Measurements from ENCODE around the gene URI1.

The URI1 gene

DNA sequence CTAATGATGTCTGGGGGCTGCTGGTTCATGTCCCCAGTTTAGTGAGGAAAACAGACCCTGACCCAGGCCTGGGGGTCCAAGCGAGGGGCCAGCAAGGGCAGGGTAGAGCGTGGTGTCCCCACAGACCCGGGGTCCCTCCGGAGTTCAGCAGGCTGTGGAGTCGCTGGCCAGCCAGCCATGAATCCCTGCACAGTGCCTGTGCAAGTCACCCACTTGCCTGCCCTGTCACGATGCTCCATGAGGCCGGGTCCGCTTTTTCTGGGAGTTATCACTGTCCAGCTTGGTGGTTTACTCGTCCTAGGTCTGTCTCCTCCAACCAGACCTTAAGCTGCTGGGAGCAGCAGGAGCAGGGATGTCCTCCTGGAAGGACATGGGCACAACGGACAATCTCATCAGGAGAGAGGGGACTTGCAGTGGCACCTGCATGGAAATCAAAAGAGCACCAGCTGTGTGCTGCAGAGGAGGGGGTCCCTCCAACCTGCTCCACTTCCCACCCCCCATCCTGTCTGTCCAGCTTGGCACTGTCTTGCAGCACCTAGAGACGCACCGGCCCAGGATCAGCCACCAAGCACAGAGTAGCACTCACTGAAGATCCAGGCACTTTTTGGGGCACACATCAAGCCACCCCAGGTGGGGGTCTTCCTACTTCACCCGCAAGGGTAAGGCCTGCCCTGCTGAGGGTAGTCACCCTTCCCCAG lies 121.8 kb downstream of the URI1 start:
- H3K9me3 ChIP-seq (ENCODE audit: severe bottlenecking), result no peaks in the 10 kb centered on the region
- H3K36me3 ChIP-seq, result no peaks in the 10 kb centered on the region
- no peak overlapping the region for H3K4me3 ChIP-seq (ENCODE audit: low read depth, low read length)
- no peak overlapping the region for H3K27ac ChIP-seq
- no peak for DNase-seq
- H3K27me3 ChIP-seq (ENCODE audit: insufficient read depth, low read depth, severe bottlenecking), result no peaks in the 10 kb centered on the region
- TF ChIP-seq, protein P1, sequence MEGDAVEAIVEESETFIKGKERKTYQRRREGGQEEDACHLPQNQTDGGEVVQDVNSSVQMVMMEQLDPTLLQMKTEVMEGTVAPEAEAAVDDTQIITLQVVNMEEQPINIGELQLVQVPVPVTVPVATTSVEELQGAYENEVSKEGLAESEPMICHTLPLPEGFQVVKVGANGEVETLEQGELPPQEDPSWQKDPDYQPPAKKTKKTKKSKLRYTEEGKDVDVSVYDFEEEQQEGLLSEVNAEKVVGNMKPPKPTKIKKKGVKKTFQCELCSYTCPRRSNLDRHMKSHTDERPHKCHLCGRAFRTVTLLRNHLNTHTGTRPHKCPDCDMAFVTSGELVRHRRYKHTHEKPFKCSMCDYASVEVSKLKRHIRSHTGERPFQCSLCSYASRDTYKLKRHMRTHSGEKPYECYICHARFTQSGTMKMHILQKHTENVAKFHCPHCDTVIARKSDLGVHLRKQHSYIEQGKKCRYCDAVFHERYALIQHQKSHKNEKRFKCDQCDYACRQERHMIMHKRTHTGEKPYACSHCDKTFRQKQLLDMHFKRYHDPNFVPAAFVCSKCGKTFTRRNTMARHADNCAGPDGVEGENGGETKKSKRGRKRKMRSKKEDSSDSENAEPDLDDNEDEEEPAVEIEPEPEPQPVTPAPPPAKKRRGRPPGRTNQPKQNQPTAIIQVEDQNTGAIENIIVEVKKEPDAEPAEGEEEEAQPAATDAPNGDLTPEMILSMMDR (IDR thresholded peaks at IDR 0.05; ENCODE audit: low read depth, low read length), result no peak

DNA sequence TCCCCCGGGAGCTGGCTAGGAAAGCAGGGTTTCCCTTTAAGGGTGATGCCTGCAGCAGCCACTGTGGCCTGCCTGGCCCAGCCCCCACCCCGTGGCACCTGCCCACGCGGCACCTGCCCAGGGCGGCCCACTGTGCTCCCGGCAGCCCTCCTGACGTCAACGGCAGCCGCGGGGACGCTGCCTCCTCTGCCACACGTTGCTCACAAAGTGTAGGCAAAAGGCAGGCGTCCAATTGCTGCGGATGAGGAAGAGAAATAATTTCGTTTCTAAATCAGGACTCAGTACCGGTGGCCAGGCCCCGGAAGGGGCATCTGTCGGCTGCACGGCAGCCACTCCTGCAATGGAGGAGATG lies 122.3 kb downstream of the URI1 start:
- DNase-seq, result no peak
- Histone ChIP-seq H3K27ac (no peak overlapping the region), H3K9me3 (ENCODE audit: severe bottlenecking) (no peaks in the 10 kb centered on the region), H3K36me3 (no peaks in the 10 kb centered on the region), H3K27me3 (ENCODE audit: insufficient read depth, low read depth, severe bottlenecking) (no peaks in the 10 kb centered on the region), H3K4me3 (ENCODE audit: low read depth, low read length) (no peak overlapping the region)
- TF ChIP-seq, protein P1 (IDR thresholded peaks at IDR 0.05; ENCODE audit: low read depth, low read length), result no peak

DNA sequence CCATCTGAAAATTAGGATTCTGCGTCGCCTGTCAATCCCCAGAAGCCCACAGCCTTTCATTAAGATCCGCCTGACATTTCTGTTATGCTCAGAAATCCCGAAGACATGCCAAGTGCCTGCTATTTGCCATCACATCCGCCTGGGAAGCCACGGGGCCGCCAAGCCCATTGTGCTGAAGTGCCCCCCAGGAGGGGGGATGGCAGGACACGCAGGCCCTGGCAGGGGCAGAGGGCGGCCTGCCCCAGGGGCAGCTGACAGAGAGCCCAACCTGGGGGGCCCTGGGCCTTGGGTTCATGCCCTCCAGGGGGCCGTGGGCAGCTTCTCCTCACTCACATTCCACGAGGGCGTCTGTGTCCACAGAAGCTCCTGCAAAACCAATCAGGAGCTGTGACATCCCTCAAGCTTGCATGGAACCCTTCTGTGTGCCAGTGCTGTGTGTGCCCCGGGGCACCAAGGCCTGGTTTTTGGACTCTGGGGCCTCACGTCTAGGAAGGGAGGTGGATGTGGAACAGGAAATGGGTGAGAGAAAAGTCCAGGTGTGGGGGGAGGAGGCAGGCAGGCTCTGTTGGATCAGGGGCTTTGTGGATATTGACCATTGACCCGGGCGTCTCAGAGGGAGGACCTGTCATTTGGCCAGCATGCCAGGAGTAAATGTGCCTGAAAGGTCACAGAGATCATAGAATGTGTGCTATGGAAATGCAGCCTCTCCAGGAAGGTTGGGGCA lies 122.9 kb downstream of the URI1 start:
- H3K27ac ChIP-seq, result no peak overlapping the region
- no peak for DNase-seq
- no peaks in the 10 kb centered on the region for H3K36me3 ChIP-seq
- no peak overlapping the region for H3K4me3 ChIP-seq (ENCODE audit: low read depth, low read length)
- H3K27me3 ChIP-seq (ENCODE audit: insufficient read depth, low read depth, severe bottlenecking), result no peaks in the 10 kb centered on the region
- TF ChIP-seq, protein P1 (IDR thresholded peaks at IDR 0.05; ENCODE audit: low read depth, low read length), result no peak
- no peaks in the 10 kb centered on the region for H3K9me3 ChIP-seq (ENCODE audit: severe bottlenecking)

DNA sequence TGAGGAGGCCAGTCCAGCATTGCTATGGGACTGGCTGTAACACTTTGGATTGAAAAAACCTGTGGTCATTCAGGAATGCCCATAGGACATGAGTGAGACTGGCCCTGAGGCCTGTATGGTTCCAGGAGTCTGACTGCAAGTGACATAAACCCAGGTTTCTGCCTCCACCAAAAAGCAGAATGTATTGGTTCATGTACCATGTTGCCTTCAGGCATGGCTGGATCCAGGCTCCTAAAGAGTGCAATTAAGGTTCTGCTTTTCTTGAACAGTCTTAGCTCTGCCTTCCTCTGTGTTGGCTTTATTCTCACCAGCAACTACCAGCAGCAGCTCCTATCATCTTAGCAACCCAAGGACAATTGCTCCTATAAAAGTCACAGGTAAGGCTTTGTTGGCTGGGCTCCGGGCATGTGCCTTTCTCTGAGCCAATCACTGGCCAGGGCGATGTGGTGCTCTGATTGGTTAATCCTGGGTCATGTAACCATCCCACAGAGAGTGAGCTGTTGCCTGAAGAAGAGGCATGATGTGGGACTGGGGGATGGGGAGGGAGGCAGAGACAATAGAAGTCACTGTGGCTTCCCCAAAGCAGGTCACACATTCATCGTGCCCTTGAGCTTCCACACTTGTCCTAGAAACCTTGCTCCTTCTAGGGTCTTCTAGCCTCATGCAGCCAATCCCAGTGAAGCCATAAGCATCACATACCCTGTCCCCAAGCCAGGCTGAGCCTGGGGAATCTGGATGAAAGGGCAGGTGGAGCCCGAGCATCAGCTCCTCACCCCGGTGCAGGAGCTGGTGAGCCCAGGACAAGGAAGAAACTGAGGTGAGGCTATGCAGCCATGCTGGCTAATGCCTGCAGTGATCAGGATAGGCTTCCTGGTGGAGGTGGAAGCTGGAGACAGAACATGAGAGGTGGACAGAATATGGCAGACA lies 123.9 kb downstream of the URI1 start:
- TF ChIP-seq, protein P1 (IDR thresholded peaks at IDR 0.05; ENCODE audit: low read depth, low read length), result no peak
- H3K36me3 ChIP-seq, result no peaks in the 10 kb centered on the region
- H3K9me3 ChIP-seq (ENCODE audit: severe bottlenecking), result no peaks in the 10 kb centered on the region
- H3K4me3 ChIP-seq (ENCODE audit: low read depth, low read length), result no peak overlapping the region
- H3K27ac ChIP-seq, result no peak overlapping the region
- DNase-seq, result no peak
- H3K27me3 ChIP-seq (ENCODE audit: insufficient read depth, low read depth, severe bottlenecking), result no peaks in the 10 kb centered on the region

Measured in WERI-Rb-1 (cell line).